Astrocyte (in vitro differentiated cells and primary cell): ENCODE results near the gene GNL2. TPM values are rescaled to one million over a fixed set of nuclear protein-coding genes. Genes with fewer than 3 reads are reported as not detected.

Experiments
- DNase-seq: peaks from one replicate; pipeline ENCODE4 v3.0.0-alpha.2; 2010; ENCODE audit warnings: low read depth
- FAIRE-seq: peaks from 2 replicates; lab custom pipeline; 2011; peaks lifted over from hg19 to GRCh38; lab: Jason Lieb, UNC
- H2AFZ ChIP-seq: 2 replicates; pipeline ENCODE4 v1.6.0; 2012; ENCODE audit warnings: low read depth, low read length, inconsistent platforms
- H3K27ac ChIP-seq: 2 replicates; pipeline ENCODE4 v1.5.1; 2011; ENCODE audit warnings: low read depth, low read length, inconsistent platforms
- H3K27me3 ChIP-seq: 2 replicates; pipeline ENCODE4 v1.6.0; 2011; ENCODE audit warnings: low read length, inconsistent platforms; ENCODE audit not compliant: insufficient read depth
- H3K36me3 ChIP-seq: 2 replicates; pipeline ENCODE4 v1.5.1; 2011; ENCODE audit warnings: low read length, inconsistent platforms; ENCODE audit not compliant: insufficient read depth
- H3K4me1 ChIP-seq: 2 replicates; pipeline ENCODE4 v1.5.1; 2011; ENCODE audit warnings: low read length, inconsistent platforms; ENCODE audit not compliant: insufficient read depth
- H3K4me2 ChIP-seq: 2 replicates; pipeline ENCODE4 v1.6.0; 2012; ENCODE audit warnings: low read length, inconsistent platforms
- H3K4me3 ChIP-seq: 2 replicates; pipeline ENCODE4 v1.5.1; 2011; ENCODE audit warnings: low read depth, mild to moderate bottlenecking, low read length, inconsistent platforms; ENCODE audit not compliant: insufficient read depth
- H3K79me2 ChIP-seq: 2 replicates; pipeline ENCODE4 v1.6.0; 2012; ENCODE audit warnings: mild to moderate bottlenecking, low read length, inconsistent platforms; ENCODE audit not compliant: insufficient read depth
- H3K9ac ChIP-seq: 2 replicates; pipeline ENCODE4 v1.6.0; 2012; ENCODE audit warnings: mild to moderate bottlenecking, low read length, inconsistent platforms
- H3K9me3 ChIP-seq: 2 replicates; pipeline ENCODE4 v1.5.1; 2012; ENCODE audit warnings: low read depth, mild to moderate bottlenecking, low read length, inconsistent platforms; ENCODE audit not compliant: insufficient read depth
- H4K20me1 ChIP-seq: 2 replicates; pipeline ENCODE4 v1.6.0; 2012; ENCODE audit warnings: low read length, inconsistent platforms; ENCODE audit not compliant: insufficient read depth
- H3K27ac Mint-ChIP-seq: one replicate; pipeline ENCODE4 v1.8.0; 2021; ENCODE audit warnings: mild to moderate bottlenecking, mixed read lengths; ENCODE audit not compliant: unreplicated experiment
- H3K27me3 Mint-ChIP-seq: one replicate; pipeline ENCODE4 v1.8.0; 2021; ENCODE audit warnings: low read depth, mixed read lengths; ENCODE audit not compliant: unreplicated experiment
- H3K36me3 Mint-ChIP-seq: one replicate; pipeline ENCODE4 v1.8.0; 2021; ENCODE audit warnings: low read depth, mixed read lengths; ENCODE audit not compliant: unreplicated experiment
- H3K4me1 Mint-ChIP-seq: one replicate; pipeline ENCODE4 v1.8.0; 2021; ENCODE audit warnings: low read depth, mixed read lengths; ENCODE audit not compliant: unreplicated experiment
- H3K4me3 Mint-ChIP-seq: one replicate; pipeline ENCODE4 v1.8.0; 2021; ENCODE audit warnings: mild to moderate bottlenecking, moderate library complexity, mixed read lengths; ENCODE audit not compliant: unreplicated experiment
- H3K9me3 Mint-ChIP-seq: one replicate; pipeline ENCODE4 v1.8.0; 2021; ENCODE audit warnings: mild to moderate bottlenecking, mixed read lengths; ENCODE audit not compliant: unreplicated experiment
- CTCF ChIP-seq: IDR thresholded peaks from 2 replicates; pipeline ENCODE4 v1.5.1; 2011; ENCODE audit warnings: low read depth, mild to moderate bottlenecking, inconsistent platforms, low read length, moderate library complexity; ENCODE audit not compliant: insufficient read depth
- EZH2 ChIP-seq: IDR thresholded peaks from 2 replicates; pipeline ENCODE4 v1.6.1; 2012; ENCODE audit warnings: mild to moderate bottlenecking, low read length, inconsistent platforms; ENCODE audit not compliant: insufficient read depth
- total RNA-seq: library from RNA; stranded (reverse); gene quantifications from 2 replicates; pipeline ENCODE4 v1.2.1, GENCODE V29; 2021

GNL2 gene
- total RNA-seq, 1 donor from 2014 or later = 58.0 TPM

- Mint-ChIP-seq H3K36me3 (peaks cover 31% of the 10 kb centered on the region), H3K4me1 (peaks cover 10% of the 10 kb centered on the region), H3K4me3 (no peak overlapping the region), H3K27me3 (no peaks in the 10 kb centered on the region), H3K9me3 (no peaks in the 10 kb centered on the region), H3K27ac (no peak overlapping the region)
- Histone ChIP-seq H3K9me3 (no peaks in the 10 kb centered on the region), H3K9ac (peak overlapping the region; percentile 52), H3K36me3 (peaks cover 48% of the 10 kb centered on the region), H3K4me2 (peak overlapping the region; percentile 51), H2AFZ (no peak overlapping the region), H3K27me3 (no peaks in the 10 kb centered on the region), H3K79me2 (no peaks in the 10 kb centered on the region), H3K27ac (peak overlapping the region; percentile 76), H4K20me1 (peaks cover 15% of the 10 kb centered on the region), H3K4me1 (peaks cover 30% of the 10 kb centered on the region), H3K4me3 (no peak overlapping the region)
- FAIRE-seq = no peak
- DNase-seq = peak; percentile 30
- TF ChIP-seq CTCF = no peak
- no peak for TF ChIP-seq EZH2
Measured at GRCh38 chr1:37575692-37576091, 20.0 kb downstream of the GNL2 start.

DNA sequence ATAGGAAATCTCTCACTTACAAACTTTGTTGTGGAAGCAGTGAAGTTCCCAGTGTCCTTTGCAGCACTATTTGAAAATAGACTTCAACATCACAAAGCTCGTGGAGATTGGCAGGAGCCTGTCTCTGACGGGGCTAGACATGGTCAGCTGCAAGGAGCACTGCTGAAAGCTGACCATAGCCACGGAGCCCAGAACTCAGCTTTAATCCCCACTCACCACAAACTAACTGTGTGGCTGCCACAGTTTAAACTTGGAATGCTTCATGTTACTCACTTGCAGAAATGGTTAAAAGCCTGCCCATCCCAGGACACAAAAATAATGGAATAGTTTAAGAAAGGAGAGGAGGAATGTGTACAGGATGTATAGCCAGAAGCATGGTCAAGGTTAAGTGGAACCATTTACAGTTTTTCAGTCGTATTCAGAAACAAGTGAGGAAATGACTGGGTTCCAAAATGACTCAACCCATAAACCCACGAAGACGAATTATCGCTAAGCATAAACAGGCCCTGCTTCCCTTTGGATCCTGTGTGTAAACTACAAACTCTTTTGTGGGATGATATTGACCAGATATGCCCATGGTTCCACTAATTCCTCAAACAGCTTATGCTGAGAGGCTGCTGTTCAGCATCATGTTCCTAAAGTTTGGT, 20.8 kb downstream of the GNL2 start:
- Histone ChIP-seq H3K9ac (peak overlapping the region; percentile 52), H3K4me2 (peak overlapping the region; percentile 51), H3K27me3 (no peaks in the 10 kb centered on the region), H3K27ac (peak overlapping the region; percentile 76), H3K79me2 (no peaks in the 10 kb centered on the region), H3K4me1 (peaks cover 30% of the 10 kb centered on the region), H3K9me3 (no peaks in the 10 kb centered on the region), H3K4me3 (no peak overlapping the region), H2AFZ (no peak overlapping the region), H3K36me3 (peaks cover 48% of the 10 kb centered on the region), H4K20me1 (peaks cover 12% of the 10 kb centered on the region)
- Mint-ChIP-seq H3K9me3 (no peaks in the 10 kb centered on the region), H3K4me3 (no peak overlapping the region), H3K4me1 (peaks cover 10% of the 10 kb centered on the region), H3K36me3 (peaks cover 26% of the 10 kb centered on the region), H3K27ac (no peak overlapping the region), H3K27me3 (no peaks in the 10 kb centered on the region)
- FAIRE-seq (peak; percentile 82), DNase-seq (peak; percentile 79)
- TF ChIP-seq CTCF (no peak), EZH2 (no peak)

- no peak overlapping the region for H3K4me3 Mint-ChIP-seq
- H3K27me3 Mint-ChIP-seq = no peaks in the 10 kb centered on the region
Measured at GRCh38 chr1:37570528-37571334, 25.0 kb downstream of the GNL2 start.

More at GRCh38 chr1:37570528-37571334, 25.0 kb downstream of the GNL2 start:
- no peaks in the 10 kb centered on the region for H3K27me3 ChIP-seq
- H3K27ac ChIP-seq = no peak overlapping the region
- H3K4me1 Mint-ChIP-seq = peaks cover 8% of the 10 kb centered on the region
- TF ChIP-seq CTCF (no peak), EZH2 (no peak)
- no peak overlapping the region for H3K9ac ChIP-seq
- H3K4me2 ChIP-seq = no peak overlapping the region
- H3K4me3 ChIP-seq = no peak overlapping the region
- H3K9me3 Mint-ChIP-seq = no peaks in the 10 kb centered on the region
- H3K27ac Mint-ChIP-seq = no peak overlapping the region
- no peak overlapping the region for H2AFZ ChIP-seq
- H3K36me3 Mint-ChIP-seq = peaks cover 33% of the 10 kb centered on the region
- H3K79me2 ChIP-seq = no peaks in the 10 kb centered on the region
- FAIRE-seq = no peak
- peaks cover 81% of the 10 kb centered on the region for H3K36me3 ChIP-seq
- H3K4me1 ChIP-seq = peaks cover 15% of the 10 kb centered on the region
- DNase-seq = no peak
- peaks cover 19% of the 10 kb centered on the region for H4K20me1 ChIP-seq
- no peaks in the 10 kb centered on the region for H3K9me3 ChIP-seq
